WTC11 (cell line): ENCODE data around the gene NRP2.

Experiments used
- FOXJ3 ChIP-seq: sonication (generic); formaldehyde crosslinking; IDR thresholded peaks from 2 replicates; pipeline ENCODE4 v1.9.0; 2021; ENCODE audit warnings: missing genetic modification reagents, mild to moderate bottlenecking, borderline replicate concordance
- SMAD3 ChIP-seq: sonication (generic); formaldehyde crosslinking; IDR thresholded peaks from 2 replicates; pipeline ENCODE4 v1.8.0; 2022; ENCODE audit warnings: missing genetic modification reagents, mild to moderate bottlenecking, borderline replicate concordance
- TP53 ChIP-seq: sonication (generic); formaldehyde crosslinking; IDR thresholded peaks from 2 replicates; pipeline ENCODE4 v1.8.1; 2023; ENCODE audit warnings: mild to moderate bottlenecking, missing genetic modification reagents
- ZNF219 ChIP-seq: sonication (generic); formaldehyde crosslinking; IDR thresholded peaks from 2 replicates; pipeline ENCODE4 v1.8.0; 2023; ENCODE audit warnings: missing genetic modification reagents, mild to moderate bottlenecking, borderline replicate concordance
- TF ChIP-seq, protein P1 (sequence below): fragments of 200-600 bp; IDR thresholded peaks from 2 replicates; pipeline ENCODE4 v1.8.0; 2022; ENCODE audit warnings: antibody characterized with exemption
- TF ChIP-seq, protein P2 (sequence below): sonication (generic); formaldehyde crosslinking; conservative IDR thresholded peaks from 2 replicates; pipeline ENCODE4 v1.8.1; 2023; ENCODE audit warnings: mild to moderate bottlenecking, low read depth, missing genetic modification reagents, moderate library complexity
- TF ChIP-seq, protein P3 (sequence below): sonication (generic); formaldehyde crosslinking; IDR thresholded peaks from 2 replicates; pipeline ENCODE4 v1.8.1; 2023; ENCODE audit warnings: mild to moderate bottlenecking, missing genetic modification reagents, moderate library complexity
- TF ChIP-seq, protein P4 (sequence below): sonication (generic); formaldehyde crosslinking; IDR thresholded peaks from 2 replicates; pipeline ENCODE4 v1.8.1; 2023; ENCODE audit warnings: mild to moderate bottlenecking, missing genetic modification reagents, moderate library complexity
- TF ChIP-seq, protein P5 (sequence below): sonication (generic); formaldehyde crosslinking; IDR thresholded peaks from 2 replicates; pipeline ENCODE4 v1.8.0; 2022; ENCODE audit warnings: mild to moderate bottlenecking, missing genetic modification reagents

DNA sequence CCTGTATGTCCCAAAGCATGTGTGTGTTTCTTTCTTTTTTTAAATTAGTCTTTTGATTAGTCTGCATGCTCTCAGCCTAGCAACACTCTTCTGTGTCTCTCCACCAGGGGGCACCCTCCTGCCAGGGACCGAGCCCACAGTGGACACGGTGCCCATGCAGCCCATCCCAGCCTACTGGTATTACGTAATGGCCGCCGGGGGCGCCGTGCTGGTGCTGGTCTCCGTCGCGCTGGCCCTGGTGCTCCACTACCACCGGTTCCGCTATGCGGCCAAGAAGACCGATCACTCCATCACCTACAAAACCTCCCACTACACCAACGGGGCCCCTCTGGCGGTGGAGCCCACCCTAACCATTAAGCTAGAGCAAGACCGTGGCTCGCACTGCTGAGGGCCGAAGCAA, 93.8 kb downstream of the NRP2 start:
- TF ChIP-seq FOXJ3 (CRISPR knock-in tag) (no peak), SMAD3 (CRISPR knock-in tag) (0 out of 2 replicates have a peak, but pooled peaks have one; percentile 29), ZNF219 (CRISPR knock-in tag) (no peak), TP53 (peak; percentile 15; the same call in 1 of the 2 replicates)
- TF ChIP-seq, protein P1, sequence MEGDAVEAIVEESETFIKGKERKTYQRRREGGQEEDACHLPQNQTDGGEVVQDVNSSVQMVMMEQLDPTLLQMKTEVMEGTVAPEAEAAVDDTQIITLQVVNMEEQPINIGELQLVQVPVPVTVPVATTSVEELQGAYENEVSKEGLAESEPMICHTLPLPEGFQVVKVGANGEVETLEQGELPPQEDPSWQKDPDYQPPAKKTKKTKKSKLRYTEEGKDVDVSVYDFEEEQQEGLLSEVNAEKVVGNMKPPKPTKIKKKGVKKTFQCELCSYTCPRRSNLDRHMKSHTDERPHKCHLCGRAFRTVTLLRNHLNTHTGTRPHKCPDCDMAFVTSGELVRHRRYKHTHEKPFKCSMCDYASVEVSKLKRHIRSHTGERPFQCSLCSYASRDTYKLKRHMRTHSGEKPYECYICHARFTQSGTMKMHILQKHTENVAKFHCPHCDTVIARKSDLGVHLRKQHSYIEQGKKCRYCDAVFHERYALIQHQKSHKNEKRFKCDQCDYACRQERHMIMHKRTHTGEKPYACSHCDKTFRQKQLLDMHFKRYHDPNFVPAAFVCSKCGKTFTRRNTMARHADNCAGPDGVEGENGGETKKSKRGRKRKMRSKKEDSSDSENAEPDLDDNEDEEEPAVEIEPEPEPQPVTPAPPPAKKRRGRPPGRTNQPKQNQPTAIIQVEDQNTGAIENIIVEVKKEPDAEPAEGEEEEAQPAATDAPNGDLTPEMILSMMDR = peak; percentile 92
- TF ChIP-seq, protein P2, sequence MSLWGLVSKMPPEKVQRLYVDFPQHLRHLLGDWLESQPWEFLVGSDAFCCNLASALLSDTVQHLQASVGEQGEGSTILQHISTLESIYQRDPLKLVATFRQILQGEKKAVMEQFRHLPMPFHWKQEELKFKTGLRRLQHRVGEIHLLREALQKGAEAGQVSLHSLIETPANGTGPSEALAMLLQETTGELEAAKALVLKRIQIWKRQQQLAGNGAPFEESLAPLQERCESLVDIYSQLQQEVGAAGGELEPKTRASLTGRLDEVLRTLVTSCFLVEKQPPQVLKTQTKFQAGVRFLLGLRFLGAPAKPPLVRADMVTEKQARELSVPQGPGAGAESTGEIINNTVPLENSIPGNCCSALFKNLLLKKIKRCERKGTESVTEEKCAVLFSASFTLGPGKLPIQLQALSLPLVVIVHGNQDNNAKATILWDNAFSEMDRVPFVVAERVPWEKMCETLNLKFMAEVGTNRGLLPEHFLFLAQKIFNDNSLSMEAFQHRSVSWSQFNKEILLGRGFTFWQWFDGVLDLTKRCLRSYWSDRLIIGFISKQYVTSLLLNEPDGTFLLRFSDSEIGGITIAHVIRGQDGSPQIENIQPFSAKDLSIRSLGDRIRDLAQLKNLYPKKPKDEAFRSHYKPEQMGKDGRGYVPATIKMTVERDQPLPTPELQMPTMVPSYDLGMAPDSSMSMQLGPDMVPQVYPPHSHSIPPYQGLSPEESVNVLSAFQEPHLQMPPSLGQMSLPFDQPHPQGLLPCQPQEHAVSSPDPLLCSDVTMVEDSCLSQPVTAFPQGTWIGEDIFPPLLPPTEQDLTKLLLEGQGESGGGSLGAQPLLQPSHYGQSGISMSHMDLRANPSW (CRISPR knock-in tag) = no peak
- TF ChIP-seq, protein P3, sequence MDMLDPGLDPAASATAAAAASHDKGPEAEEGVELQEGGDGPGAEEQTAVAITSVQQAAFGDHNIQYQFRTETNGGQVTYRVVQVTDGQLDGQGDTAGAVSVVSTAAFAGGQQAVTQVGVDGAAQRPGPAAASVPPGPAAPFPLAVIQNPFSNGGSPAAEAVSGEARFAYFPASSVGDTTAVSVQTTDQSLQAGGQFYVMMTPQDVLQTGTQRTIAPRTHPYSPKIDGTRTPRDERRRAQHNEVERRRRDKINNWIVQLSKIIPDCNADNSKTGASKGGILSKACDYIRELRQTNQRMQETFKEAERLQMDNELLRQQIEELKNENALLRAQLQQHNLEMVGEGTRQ (CRISPR knock-in tag) = no peak
- TF ChIP-seq, protein P4, sequence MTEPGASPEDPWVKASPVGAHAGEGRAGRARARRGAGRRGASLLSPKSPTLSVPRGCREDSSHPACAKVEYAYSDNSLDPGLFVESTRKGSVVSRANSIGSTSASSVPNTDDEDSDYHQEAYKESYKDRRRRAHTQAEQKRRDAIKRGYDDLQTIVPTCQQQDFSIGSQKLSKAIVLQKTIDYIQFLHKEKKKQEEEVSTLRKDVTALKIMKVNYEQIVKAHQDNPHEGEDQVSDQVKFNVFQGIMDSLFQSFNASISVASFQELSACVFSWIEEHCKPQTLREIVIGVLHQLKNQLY (CRISPR knock-in tag) = 0 out of 2 replicates have a peak, but pooled peaks have one; percentile 38
- TF ChIP-seq, protein P5, sequence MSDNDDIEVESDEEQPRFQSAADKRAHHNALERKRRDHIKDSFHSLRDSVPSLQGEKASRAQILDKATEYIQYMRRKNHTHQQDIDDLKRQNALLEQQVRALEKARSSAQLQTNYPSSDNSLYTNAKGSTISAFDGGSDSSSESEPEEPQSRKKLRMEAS (CRISPR knock-in tag) = peak; percentile 57
